Measurements from ENCODE around the gene CD276.

Gene CD276

DNA sequence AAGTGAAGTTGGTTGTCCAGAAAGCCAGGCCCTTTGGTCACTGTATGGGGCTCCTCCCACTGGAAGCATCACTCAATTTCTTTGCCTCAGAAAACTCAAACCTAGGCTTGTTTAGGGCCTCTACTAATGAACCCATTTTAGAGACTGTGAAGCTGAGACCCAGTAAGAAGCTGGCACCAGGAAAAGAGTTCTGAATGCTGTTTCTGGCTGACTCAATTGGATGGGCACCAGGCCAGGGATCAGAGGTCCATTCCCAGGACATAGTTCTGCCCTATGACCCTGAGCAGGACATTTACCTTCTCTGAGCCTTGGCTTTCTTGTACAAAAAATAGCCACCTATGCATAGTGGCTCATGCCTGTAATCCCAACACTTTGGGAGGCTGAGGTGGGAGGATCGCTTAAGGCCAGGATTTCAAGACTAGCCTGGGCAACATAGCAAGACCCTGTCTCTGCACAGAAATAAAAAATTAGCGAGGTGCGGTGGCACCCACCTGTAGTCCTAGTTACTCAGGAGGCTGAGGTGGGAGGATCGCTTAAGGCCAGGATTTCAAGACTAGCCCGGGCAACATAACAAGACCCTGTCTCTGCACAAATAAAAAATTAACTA lies 30.6 kb downstream of the CD276 start:
- no peak overlapping the region for H3K27ac ChIP-seq
- no peak for TF ChIP-seq ZFX (IDR thresholded peaks at IDR 0.05)
- TF ChIP-seq CTCF (conservative IDR thresholded peaks at IDR 0.05): no peak

GRCh38 chr15:73715417-73715816 lies 31.2 kb downstream of the CD276 start:
- TF ChIP-seq CTCF (conservative IDR thresholded peaks at IDR 0.05) (no peak), ZFX (IDR thresholded peaks at IDR 0.05) (no peak)
- no peak overlapping the region for H3K27ac ChIP-seq

- TF ChIP-seq CTCF (conservative IDR thresholded peaks at IDR 0.05): no peak
- no peak overlapping the region for H3K27ac ChIP-seq
These were observed 32.2 kb downstream of the CD276 start for GRCh38 chr15:73716417-73716816.

- no peak overlapping the region for H3K27ac ChIP-seq
- TF ChIP-seq ZFX (IDR thresholded peaks at IDR 0.05) (no peak), CTCF (conservative IDR thresholded peaks at IDR 0.05) (no peak)
These were observed 33.0 kb downstream of the CD276 start for GRCh38 chr15:73717206-73717605.

- TF ChIP-seq CTCF (conservative IDR thresholded peaks at IDR 0.05): no peak
- TF ChIP-seq ZFX (IDR thresholded peaks at IDR 0.05): no peak
- H3K27ac ChIP-seq: no peak overlapping the region
These were observed 33.6 kb downstream of the CD276 start for GRCh38 chr15:73717802-73718201.

- no peak for TF ChIP-seq ZFX (IDR thresholded peaks at IDR 0.05)
- TF ChIP-seq CTCF (conservative IDR thresholded peaks at IDR 0.05): no peak
- H3K27ac ChIP-seq: no peak overlapping the region
These were observed 34.5 kb downstream of the CD276 start for GRCh38 chr15:73718694-73719093.

DNA sequence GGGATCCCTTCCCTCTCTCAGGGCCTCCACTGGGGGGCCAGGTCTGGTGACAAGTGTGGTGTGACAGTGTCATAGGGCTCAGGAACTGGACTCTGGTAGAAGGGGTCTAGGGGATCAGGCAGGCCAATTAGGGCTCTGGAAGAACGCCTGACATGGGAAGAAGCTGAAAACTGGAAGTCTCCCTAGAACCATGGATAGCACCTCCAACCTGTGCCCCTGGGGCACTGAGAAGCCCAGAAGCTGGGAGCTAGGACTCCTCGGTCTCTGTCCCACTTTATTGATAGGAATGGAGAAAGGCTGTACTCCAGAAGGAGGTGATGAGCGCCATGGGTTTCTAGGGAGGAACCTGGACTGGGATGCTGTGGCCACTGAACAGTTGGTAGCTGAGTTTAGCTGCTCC lies 38.2 kb downstream of the CD276 start:
- H3K27ac ChIP-seq: no peak overlapping the region
- no peak for TF ChIP-seq ZFX (IDR thresholded peaks at IDR 0.05)
- TF ChIP-seq CTCF (conservative IDR thresholded peaks at IDR 0.05): no peak

All from C4-2B (cell line).